Right lobe of liver (tissue), 6 donors: ENCODE data around the gene ZNF276. TPM values are rescaled to one million over a fixed set of nuclear protein-coding genes. Genes with fewer than 3 reads are reported as not detected.

Experiments used
- ATAC-seq, 4 donors: fragments of 200-7000 bp; cut with Tn5 transposase; one replicate each; pipeline ENCODE4 v1.9.1; 2020; ENCODE audit warnings: mild to moderate bottlenecking in 4 of 4, moderate library complexity in 4 of 4
- DNase-seq, 3 donors: peaks; one replicate each; pipeline ENCODE4 v3.0.0-alpha.2; 2020
- H3K27ac ChIP-seq, 3 donors: fragments of 200-600 bp; one replicate each; pipeline ENCODE4 v1.8.0; 2022
- H3K27me3 ChIP-seq, 2 donors: fragments of 200-600 bp; one replicate each; pipeline ENCODE4 v1.8.0; 2022
- H3K36me3 ChIP-seq, 4 donors: fragments of 200-600 bp; sonication (generic) in 1 of 4; one replicate each; pipeline versions ENCODE4 v1.5.1 to v1.8.0; 2017 to 2022; ENCODE audit warnings: control low read depth in 1 of 4
- H3K4me1 ChIP-seq, 4 donors: fragments of 200-600 bp; sonication (generic) in 1 of 4; one replicate each; pipeline versions ENCODE4 v1.5.1 to v1.8.0; 2017 to 2022; ENCODE audit warnings: control low read depth in 1 of 4
- H3K4me3 ChIP-seq, 3 donors: fragments of 200-600 bp; one replicate each; pipeline ENCODE4 v1.8.0; 2022
- H3K9me3 ChIP-seq, 4 donors: fragments of 200-600 bp; sonication (generic) in 1 of 4; one replicate each; pipeline versions ENCODE4 v1.5.1 to v1.8.0; 2017 to 2022; ENCODE audit warnings: control low read depth in 1 of 4
- POLR2A ChIP-seq: fragments of 450-650 bp; IDR thresholded peaks from one replicate; pipeline ENCODE4 v1.6.1; 2017; ENCODE audit warnings: antibody characterized with exemption, mild to moderate bottlenecking
- WGBS: methylation state at CpG from one replicate; pipeline ENCODE4 v1.1.6; 2018; ENCODE audit warnings: low coverage, low lambda C conversion rate; ENCODE audit not compliant: insufficient coverage; ENCODE audit errors: missing lambda C conversion rate; 5-methylcytosine and 5-hydroxymethylcytosine counted together
- intact Hi-C, 2 donors: fragments of 100-400 bp; cut with DNase I; formaldehyde crosslinking; loops; one replicate each; pipeline versions ENCODE4 v1.11.2 to v1.14.1; 2022
- total RNA-seq, 6 experiments: library from RNA; depleted of rRNA in 2 of 6; stranded (reverse); fragments of >200 nt in 2 of 6; fragmentation: NEBNext Ultra II Directional in 3 of 6; extraction: Animal tissue kit (Norgen Biotek cat#: 25700) in 3 of 6; gene quantifications; one replicate each; pipeline versions ENCODE4 v1.1.0 to v1.2.4, GENCODE V29; 2016 to 2023
- TF ChIP-seq, protein P1 (sequence below), 4 donors: fragments of 200-600 bp in 3 of 4; fragments of 450-650 bp in 1 of 4; IDR thresholded peaks; one replicate each; pipeline versions ENCODE4 v1.5.1 to v1.8.0; 2016 to 2022; ENCODE audit warnings: antibody characterized with exemption in 4 of 4, mild to moderate bottlenecking in 2 of 4
- donor health status: DM: no; HTN: yes; CAD: no.
- donor health status: DM: no; HTN: no; CAD: no.
- donor health status: DM: no; HTN: no; CAD: no.
- donor health status: DM: no; HTN: yes; CAD: no.
- donor health status: DM: no; HTN: yes; CAD: no.

ZNF276 gene
- total RNA-seq, 6 experiments from 2014 or later: 6.9 to 13.4 (median 9.1) TPM

- peak overlapping the region in 1 of 3 donors; percentile 65 for H3K27ac ChIP-seq
- no peaks in the 10 kb centered on the region for H3K27me3 ChIP-seq
- no peak for TF ChIP-seq POLR2A
- TF ChIP-seq, protein P1, sequence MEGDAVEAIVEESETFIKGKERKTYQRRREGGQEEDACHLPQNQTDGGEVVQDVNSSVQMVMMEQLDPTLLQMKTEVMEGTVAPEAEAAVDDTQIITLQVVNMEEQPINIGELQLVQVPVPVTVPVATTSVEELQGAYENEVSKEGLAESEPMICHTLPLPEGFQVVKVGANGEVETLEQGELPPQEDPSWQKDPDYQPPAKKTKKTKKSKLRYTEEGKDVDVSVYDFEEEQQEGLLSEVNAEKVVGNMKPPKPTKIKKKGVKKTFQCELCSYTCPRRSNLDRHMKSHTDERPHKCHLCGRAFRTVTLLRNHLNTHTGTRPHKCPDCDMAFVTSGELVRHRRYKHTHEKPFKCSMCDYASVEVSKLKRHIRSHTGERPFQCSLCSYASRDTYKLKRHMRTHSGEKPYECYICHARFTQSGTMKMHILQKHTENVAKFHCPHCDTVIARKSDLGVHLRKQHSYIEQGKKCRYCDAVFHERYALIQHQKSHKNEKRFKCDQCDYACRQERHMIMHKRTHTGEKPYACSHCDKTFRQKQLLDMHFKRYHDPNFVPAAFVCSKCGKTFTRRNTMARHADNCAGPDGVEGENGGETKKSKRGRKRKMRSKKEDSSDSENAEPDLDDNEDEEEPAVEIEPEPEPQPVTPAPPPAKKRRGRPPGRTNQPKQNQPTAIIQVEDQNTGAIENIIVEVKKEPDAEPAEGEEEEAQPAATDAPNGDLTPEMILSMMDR (IDR thresholded peaks at IDR 0.05): no peak
- H3K4me1 ChIP-seq: peaks cover 0 to 18% (median 6%) of the 10 kb centered on the region in 4 donors
- H3K36me3 ChIP-seq: peaks cover 0 to 62% (median 34%) of the 10 kb centered on the region in 4 donors
- WGBS: 78% methylated on average over 9 of the region's 22 CpGs
- H3K4me3 ChIP-seq: no peak overlapping the region
- intact Hi-C loops: no loop called here
- DNase-seq (no peak), ATAC-seq (no peak)
- H3K9me3 ChIP-seq: no peaks in the 10 kb centered on the region
These were observed 9.4 kb downstream of the ZNF276 start for GRCh38 chr16:89730610-89731234.

GRCh38 chr16:89732142-89732917, 11.0 kb downstream of the ZNF276 start:
- Histone ChIP-seq H3K36me3 (peaks cover 0 to 65% (median 39%) of the 10 kb centered on the region in 4 donors), H3K4me1 (peaks cover 0 to 18% (median 6%) of the 10 kb centered on the region in 4 donors), H3K27ac (no peak overlapping the region), H3K4me3 (no peak overlapping the region), H3K9me3 (no peaks in the 10 kb centered on the region), H3K27me3 (no peaks in the 10 kb centered on the region)
- intact Hi-C loops: no loop called here
- TF ChIP-seq POLR2A: no peak
- TF ChIP-seq, protein P1 (IDR thresholded peaks at IDR 0.05): no peak
- WGBS: 63% methylated on average over 15 of the region's 24 CpGs
- ATAC-seq (no peak), DNase-seq (no peak)

- ATAC-seq (peak in 1 of 4 donors; percentile 4), DNase-seq (no peak)
- WGBS: 47% methylated on average over 9 of the region's 9 CpGs
- Histone ChIP-seq H3K27me3 (no peaks in the 10 kb centered on the region), H3K4me3 (no peak overlapping the region), H3K27ac (no peak overlapping the region), H3K4me1 (peaks cover 0 to 18% (median 6%) of the 10 kb centered on the region in 4 donors), H3K36me3 (peaks cover 0 to 68% (median 41%) of the 10 kb centered on the region in 4 donors), H3K9me3 (no peaks in the 10 kb centered on the region)
- no peak for TF ChIP-seq POLR2A
- TF ChIP-seq, protein P1 (IDR thresholded peaks at IDR 0.05): no peak
- intact Hi-C loops: no loop called here
These were observed 11.5 kb downstream of the ZNF276 start for GRCh38 chr16:89732918-89733242.

GRCh38 chr16:89733322-89733721, 12.0 kb downstream of the ZNF276 start:
- H3K9me3 ChIP-seq: no peaks in the 10 kb centered on the region
- H3K27ac ChIP-seq: no peak overlapping the region
- intact Hi-C loops: no loop called here
- ATAC-seq: no peak
- TF ChIP-seq POLR2A: no peak
- TF ChIP-seq, protein P1 (IDR thresholded peaks at IDR 0.05): no peak
- no peak overlapping the region for H3K4me3 ChIP-seq
- no peaks in the 10 kb centered on the region for H3K27me3 ChIP-seq
- peaks cover 0 to 72% (median 45%) of the 10 kb centered on the region in 4 donors for H3K36me3 ChIP-seq
- DNase-seq: no peak
- H3K4me1 ChIP-seq: peaks cover 0 to 18% (median 6%) of the 10 kb centered on the region in 4 donors
- 100% methylated on average over 1 of the region's 17 CpGs for WGBS
